ENCODE results near the gene KCNIP3. TPM values are rescaled to one million over a fixed set of nuclear protein-coding genes. Genes with fewer than 3 reads are reported as not detected.

The KCNIP3 gene
- total and polyA plus RNA-seq, 2 donors (not counting 1 experiment from before 2014, with no cell fraction given): not detected

GRCh38 chr2:95382192-95382591, 85.0 kb downstream of the KCNIP3 start:
- no peak overlapping the region for H2AFZ ChIP-seq (ENCODE audit: insufficient read depth, low read depth, low read length, poor library complexity, severe bottlenecking)
- no peak overlapping the region for H3K27ac Mint-ChIP-seq
- DNase-seq (no peak), ATAC-seq (ENCODE audit: low read depth) (no peak)
- no peaks in the 10 kb centered on the region for H3K79me2 ChIP-seq (ENCODE audit: control insufficient read depth, insufficient read depth, low read length)
- H3K27me3 Mint-ChIP-seq: peaks cover 10% of the 10 kb centered on the region
- no peaks in the 10 kb centered on the region for H3K9me3 Mint-ChIP-seq (ENCODE audit: insufficient read depth)
- peaks cover 0 to 3% (median 0%) of the 10 kb centered on the region in 4 experiments for H3K27me3 ChIP-seq (replicated peaks in 1 of 4; ENCODE audit: control extremely low read depth in 1 of 4, control insufficient read depth in 3 of 4, insufficient read depth in 4 of 4, low read length in 3 of 4)
- H3K9ac ChIP-seq (ENCODE audit: low read length): no peak overlapping the region
- no peaks in the 10 kb centered on the region for H4K20me1 ChIP-seq (ENCODE audit: control insufficient read depth, insufficient read depth, low read length, poor library complexity, severe bottlenecking)
- intact Hi-C loops (cut with micrococcal nuclease): no loop called here
- CTCF ChIA-PET: no interaction called here
- no peak overlapping the region for H3K27ac ChIP-seq (ENCODE audit: low read length in 2 of 2)
- no peak overlapping the region for H3K4me3 Mint-ChIP-seq
- WGBS (ENCODE audit: insufficient coverage): 93% methylated on average over 8 of the region's 20 CpGs
- H3K4me3 ChIP-seq (ENCODE audit: control extremely low read depth in 1 of 5, extremely low read depth in 1 of 5, insufficient read depth in 1 of 5, low read depth in 2 of 5, low read length in 4 of 5): no peak overlapping the region
- TF ChIP-seq EZH2 (IDR thresholded peaks at IDR 0.05; ENCODE audit: borderline replicate concordance, insufficient read depth, low read depth, low read length, poor library complexity, severe bottlenecking): no peak
- TF ChIP-seq CTCF (IDR thresholded peaks at IDR 0.05): no peak
- no peaks in the 10 kb centered on the region for H3K36me3 ChIP-seq (replicated peaks in 1 of 2; ENCODE audit: control extremely low read depth in 1 of 2, control insufficient read depth in 1 of 2, extremely low read depth in 1 of 2, insufficient read depth in 2 of 2, low read length in 1 of 2)
- POLR2A ChIA-PET: no interaction called here
- H3K4me1 Mint-ChIP-seq: no peaks in the 10 kb centered on the region
- no peak overlapping the region for H3K4me2 ChIP-seq (replicated peaks; ENCODE audit: low read depth, low read length, poor library complexity, severe bottlenecking)
- H3K4me1 ChIP-seq (ENCODE audit: control insufficient read depth in 2 of 2, insufficient read depth in 2 of 2, low read length in 2 of 2): no peaks in the 10 kb centered on the region
- H3K9me3 ChIP-seq (ENCODE audit: control extremely low read depth in 1 of 3, control insufficient read depth in 2 of 3, insufficient read depth in 1 of 3, low read length in 2 of 3): no peaks in the 10 kb centered on the region

GRCh38 chr2:95382686-95383634, 85.8 kb downstream of the KCNIP3 start:
- TF ChIP-seq CTCF (IDR thresholded peaks at IDR 0.05) (no peak), EZH2 (IDR thresholded peaks at IDR 0.05; ENCODE audit: borderline replicate concordance, insufficient read depth, low read depth, low read length, poor library complexity, severe bottlenecking) (no peak)
- no peaks in the 10 kb centered on the region for H3K4me1 Mint-ChIP-seq
- Histone ChIP-seq H3K27ac (ENCODE audit: low read length in 2 of 2) (no peak overlapping the region), H3K9me3 (ENCODE audit: control extremely low read depth in 1 of 3, control insufficient read depth in 2 of 3, insufficient read depth in 1 of 3, low read length in 2 of 3) (no peaks in the 10 kb centered on the region), H3K4me3 (ENCODE audit: control extremely low read depth in 1 of 5, extremely low read depth in 1 of 5, insufficient read depth in 1 of 5, low read depth in 2 of 5, low read length in 4 of 5) (no peak overlapping the region), H3K9ac (ENCODE audit: low read length) (no peak overlapping the region), H3K36me3 (replicated peaks in 1 of 2; ENCODE audit: control extremely low read depth in 1 of 2, control insufficient read depth in 1 of 2, extremely low read depth in 1 of 2, insufficient read depth in 2 of 2, low read length in 1 of 2) (no peaks in the 10 kb centered on the region), H3K4me1 (ENCODE audit: control insufficient read depth in 2 of 2, insufficient read depth in 2 of 2, low read length in 2 of 2) (no peaks in the 10 kb centered on the region), H3K4me2 (replicated peaks; ENCODE audit: low read depth, low read length, poor library complexity, severe bottlenecking) (no peak overlapping the region), H3K27me3 (replicated peaks in 1 of 4; ENCODE audit: control extremely low read depth in 1 of 4, control insufficient read depth in 3 of 4, insufficient read depth in 4 of 4, low read length in 3 of 4) (peaks cover 0 to 3% (median 0%) of the 10 kb centered on the region in 4 experiments), H2AFZ (ENCODE audit: insufficient read depth, low read depth, low read length, poor library complexity, severe bottlenecking) (no peak overlapping the region), H4K20me1 (ENCODE audit: control insufficient read depth, insufficient read depth, low read length, poor library complexity, severe bottlenecking) (no peaks in the 10 kb centered on the region), H3K79me2 (ENCODE audit: control insufficient read depth, insufficient read depth, low read length) (no peaks in the 10 kb centered on the region)
- intact Hi-C loops (cut with micrococcal nuclease): no loop called here
- H3K27me3 Mint-ChIP-seq: peaks cover 10% of the 10 kb centered on the region
- H3K9me3 Mint-ChIP-seq (ENCODE audit: insufficient read depth): no peaks in the 10 kb centered on the region
- H3K4me3 Mint-ChIP-seq: no peak overlapping the region
- ChIA-PET POLR2A (no interaction called here), CTCF (no interaction called here)
- WGBS (ENCODE audit: insufficient coverage): 91% methylated on average over 10 of the region's 14 CpGs
- ATAC-seq (ENCODE audit: low read depth): no peak
- DNase-seq: no peak
- H3K27ac Mint-ChIP-seq: no peak overlapping the region

Data from B cell (primary cell).